Hematopoietic multipotent progenitor cell treated with erythropoietin and hydrocortisone succinate and interleukin-3 and kit ligand, for 4 days (in vitro differentiated cells): Measurements from ENCODE around the gene FGF21.

Experiments used
- DNase-seq: peaks from one replicate; pipeline ENCODE4 v3.0.0-alpha.2; 2015

FGF21 gene

GRCh38 chr19:48794291-48794690 lies 39.0 kb downstream of the FGF21 start:
- DNase-seq, result no peak

- DNase-seq, result peak; percentile 96
These were observed 39.8 kb downstream of the FGF21 start for GRCh38 chr19:48795055-48795684.

- DNase-seq, result no peak
These were observed 40.4 kb downstream of the FGF21 start for GRCh38 chr19:48795685-48796070.

GRCh38 chr19:48796298-48797083 lies 41.2 kb downstream of the FGF21 start:
- no peak for DNase-seq

- no peak for DNase-seq
These were observed 41.8 kb downstream of the FGF21 start for GRCh38 chr19:48797103-48797502.

- no peak for DNase-seq
These were observed 43.6 kb downstream of the FGF21 start for GRCh38 chr19:48798937-48799336.

DNA sequence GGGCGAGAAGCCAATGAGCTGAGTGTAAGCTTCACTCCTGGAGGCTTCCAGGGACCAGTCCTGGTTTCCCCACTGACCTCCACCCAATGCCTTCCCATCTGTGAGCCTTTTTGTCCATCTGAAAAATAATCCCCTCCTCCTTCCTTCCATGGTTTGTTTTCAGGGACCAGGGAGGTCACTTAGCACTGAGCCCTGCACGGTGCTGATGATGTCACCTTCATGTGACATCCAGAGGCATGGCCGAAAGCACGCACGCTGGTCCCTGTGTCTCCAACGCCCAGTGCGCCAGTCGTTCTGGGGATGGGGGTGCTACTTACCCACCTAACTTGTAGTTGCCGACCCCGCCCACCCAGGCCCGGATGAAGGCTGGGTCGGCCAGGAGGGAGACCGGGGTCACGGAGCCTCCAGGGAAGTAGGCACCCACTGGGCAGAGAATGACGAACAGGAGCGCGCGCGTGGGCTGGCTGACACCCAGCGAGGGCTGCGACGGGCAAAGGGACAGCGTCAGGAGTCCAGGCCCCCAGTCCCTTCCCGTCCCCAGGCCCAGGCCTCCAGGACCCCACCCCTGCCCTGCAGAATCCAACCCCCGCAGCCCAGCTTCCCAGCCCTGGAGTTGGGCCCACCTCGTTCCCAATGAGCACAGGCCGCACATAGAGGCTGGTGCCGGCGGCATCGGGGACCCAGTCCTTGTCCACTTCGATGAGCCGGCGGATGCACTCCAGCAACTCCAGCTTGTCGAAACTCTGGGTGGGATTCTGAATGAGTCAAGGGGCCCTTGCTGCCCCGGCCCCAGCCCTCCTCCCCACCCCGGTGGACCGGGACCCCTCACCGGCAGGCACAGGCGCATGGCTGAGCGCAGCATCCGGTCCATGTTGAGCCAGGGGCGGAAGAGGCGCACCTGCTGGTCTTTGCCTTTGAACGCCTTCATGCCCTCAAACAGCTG lies 44.3 kb downstream of the FGF21 start:
- DNase-seq, result no peak

GRCh38 chr19:48802623-48803022 lies 47.3 kb downstream of the FGF21 start:
- no peak for DNase-seq

- DNase-seq, result no peak
These were observed 49.2 kb downstream of the FGF21 start for GRCh38 chr19:48804496-48804895.

DNA sequence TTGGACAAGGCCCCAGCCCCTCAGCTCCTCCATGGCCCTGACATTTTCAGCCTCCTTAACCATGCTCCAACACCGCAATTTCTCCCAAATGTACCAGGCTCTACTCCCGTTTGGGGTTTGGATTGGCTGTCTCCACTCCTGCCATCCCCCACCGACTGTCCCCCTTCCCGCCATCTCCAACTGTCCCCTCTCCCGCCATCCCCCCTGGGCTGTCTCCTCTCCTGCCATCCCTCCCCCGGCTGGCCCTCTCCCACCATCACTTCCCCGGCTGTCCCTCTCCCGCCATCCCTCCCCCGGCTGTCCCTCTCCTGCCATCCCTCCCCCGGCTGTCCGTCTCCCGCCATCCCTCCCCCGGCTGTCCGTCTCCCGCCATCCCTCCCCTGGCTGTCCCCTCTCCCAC lies 50.1 kb downstream of the FGF21 start:
- DNase-seq, result no peak

- no peak for DNase-seq
These were observed 51.1 kb downstream of the FGF21 start for GRCh38 chr19:48806518-48806817.

DNA sequence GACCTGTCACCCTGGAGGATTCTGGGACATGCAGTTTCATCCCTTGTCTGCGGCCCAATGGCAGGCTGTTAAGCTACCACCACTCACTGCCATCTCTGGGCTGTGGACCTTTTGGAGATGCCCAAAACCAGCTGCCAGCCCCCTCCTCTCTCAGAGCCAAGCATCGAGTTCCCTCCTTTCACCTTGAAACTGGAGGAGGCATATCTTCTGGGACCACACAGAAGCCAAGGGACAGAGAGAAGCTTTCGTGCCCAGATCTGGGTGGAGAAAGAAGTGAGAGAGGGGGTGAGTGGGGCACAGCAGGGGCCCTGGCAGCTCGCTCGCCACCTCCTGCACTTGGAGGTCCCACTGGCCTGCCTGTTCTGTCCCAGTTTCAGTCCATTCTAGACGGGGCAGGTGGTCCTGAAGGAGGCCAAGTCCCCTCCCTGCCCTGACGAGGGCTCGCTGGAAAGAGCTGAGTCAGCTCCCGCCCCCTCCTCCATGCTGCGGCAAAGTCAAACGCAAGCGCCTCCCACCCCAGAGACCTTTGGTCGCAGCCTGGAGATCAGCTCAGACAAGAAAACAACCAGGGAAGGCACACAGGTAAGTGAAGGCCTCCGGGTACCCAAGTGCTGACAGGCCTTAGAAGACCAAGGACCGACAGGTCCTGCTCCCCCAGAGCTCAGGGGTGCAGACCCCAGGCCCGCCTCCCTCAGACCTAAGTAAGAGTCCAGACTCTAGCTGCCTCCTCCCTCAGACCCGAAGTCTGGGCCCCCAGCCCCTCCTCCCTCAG lies 51.7 kb downstream of the FGF21 start:
- DNase-seq, result peak; percentile 84

DNA sequence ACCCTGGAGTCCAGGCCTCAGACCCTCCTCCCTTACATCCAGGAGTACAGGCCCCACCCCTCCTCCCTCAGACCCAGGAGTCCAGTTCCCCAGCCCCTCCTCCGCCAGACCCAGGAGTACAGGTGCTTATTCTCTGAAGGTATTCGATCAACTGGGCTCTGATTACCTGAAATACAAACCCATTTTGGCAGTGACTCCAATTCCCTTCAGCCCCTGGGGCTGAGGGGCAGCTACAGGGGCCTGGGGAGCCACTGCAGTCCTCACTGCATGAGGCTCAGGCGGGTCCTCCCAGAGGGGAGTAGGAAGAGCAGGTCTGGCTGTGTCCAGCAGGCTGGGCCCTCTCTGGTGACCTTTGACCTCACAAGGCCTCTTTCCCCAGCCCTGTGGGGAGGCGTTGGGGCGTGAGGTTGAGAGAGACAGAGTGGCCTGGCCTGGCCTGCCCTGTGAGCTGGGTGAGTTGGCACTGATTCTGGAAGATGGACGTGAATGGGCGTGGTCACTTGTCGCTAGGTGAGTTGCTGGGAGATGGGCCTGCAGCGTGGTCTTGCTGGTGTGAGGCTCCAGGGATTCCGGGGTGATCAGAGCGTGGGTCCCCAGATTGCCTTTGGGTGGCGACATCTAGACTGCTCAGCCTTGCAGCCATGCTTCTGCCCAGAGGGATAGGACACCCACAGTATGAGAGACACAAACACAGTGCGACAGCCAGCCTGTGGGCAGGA lies 52.4 kb downstream of the FGF21 start:
- peak; percentile 64 for DNase-seq
